Neural crest cell (in vitro differentiated cells): ENCODE results near the gene KCNH8. TPM values are rescaled to one million over a fixed set of nuclear protein-coding genes. Genes with fewer than 3 reads are reported as not detected.

Source experiments
- DNase-seq: peaks from one replicate; pipeline ENCODE4 v3.0.0; 2021; ENCODE audit warnings: low read depth, mixed read lengths, low spot score
- H3K27ac Mint-ChIP-seq: one replicate; pipeline ENCODE4 v1.8.0; 2021; ENCODE audit warnings: mild to moderate bottlenecking, mixed read lengths; ENCODE audit not compliant: unreplicated experiment
- H3K27me3 Mint-ChIP-seq: 2 replicates; pipeline ENCODE4 v1.8.0; 2021; ENCODE audit warnings: low read depth, mild to moderate bottlenecking, mixed read lengths
- H3K36me3 Mint-ChIP-seq: 2 replicates; pipeline ENCODE4 v1.8.0; 2021; ENCODE audit warnings: low read depth, mild to moderate bottlenecking, mixed read lengths
- H3K4me1 Mint-ChIP-seq: 2 replicates; pipeline ENCODE4 v1.8.0; 2021; ENCODE audit warnings: mixed read lengths
- H3K4me3 Mint-ChIP-seq: one replicate; pipeline ENCODE4 v1.8.0; 2021; ENCODE audit warnings: mild to moderate bottlenecking, mixed read lengths
- H3K9me3 Mint-ChIP-seq: 2 replicates; pipeline ENCODE4 v1.8.0; 2021; ENCODE audit warnings: mixed read lengths
- CTCF ChIP-seq: fragments of 200-600 bp; sonication (generic); conservative IDR thresholded peaks from 2 replicates; pipeline ENCODE4 v1.5.0; 2021; ENCODE audit warnings: antibody characterized with exemption, mild to moderate bottlenecking
- total RNA-seq: library from RNA; stranded (reverse); gene quantifications from 2 replicates; pipeline ENCODE4 v1.2.1, GENCODE V29; 2021

Gene KCNH8
- total RNA-seq, 1 donor from 2014 or later, result 3.8 TPM

GRCh38 chr3:19154693-19155250 is 6.5 kb downstream of the KCNH8 start:
- peaks cover 4% of the 10 kb centered on the region for H3K27me3 Mint-ChIP-seq
- no peaks in the 10 kb centered on the region for H3K36me3 Mint-ChIP-seq
- no peak for DNase-seq
- H3K27ac Mint-ChIP-seq, result peak overlapping the region; percentile 39
- H3K4me3 Mint-ChIP-seq, result no peak overlapping the region
- TF ChIP-seq CTCF, result no peak
- H3K4me1 Mint-ChIP-seq, result peaks cover 5% of the 10 kb centered on the region
- H3K9me3 Mint-ChIP-seq, result no peaks in the 10 kb centered on the region

GRCh38 chr3:19155375-19155774 is 7.1 kb downstream of the KCNH8 start:
- TF ChIP-seq CTCF, result no peak
- DNase-seq, result no peak
- Mint-ChIP-seq H3K9me3 (no peaks in the 10 kb centered on the region), H3K4me3 (no peak overlapping the region), H3K27ac (no peak overlapping the region), H3K36me3 (no peaks in the 10 kb centered on the region), H3K4me1 (peaks cover 2% of the 10 kb centered on the region), H3K27me3 (peaks cover 2% of the 10 kb centered on the region)

- Mint-ChIP-seq H3K36me3 (no peaks in the 10 kb centered on the region), H3K4me1 (no peaks in the 10 kb centered on the region), H3K4me3 (no peak overlapping the region), H3K27me3 (no peaks in the 10 kb centered on the region), H3K27ac (no peak overlapping the region), H3K9me3 (no peaks in the 10 kb centered on the region)
- no peak for DNase-seq
- TF ChIP-seq CTCF, result no peak
These were observed 11.8 kb downstream of the KCNH8 start for GRCh38 chr3:19159966-19160635.

- Mint-ChIP-seq H3K4me1 (no peaks in the 10 kb centered on the region), H3K9me3 (no peaks in the 10 kb centered on the region), H3K27me3 (no peaks in the 10 kb centered on the region), H3K4me3 (no peak overlapping the region), H3K36me3 (no peaks in the 10 kb centered on the region), H3K27ac (no peak overlapping the region)
- TF ChIP-seq CTCF, result no peak
- no peak for DNase-seq
These were observed 17.3 kb downstream of the KCNH8 start for GRCh38 chr3:19165654-19166053.

GRCh38 chr3:19171794-19172193 is 23.5 kb downstream of the KCNH8 start:
- Mint-ChIP-seq H3K27me3 (no peaks in the 10 kb centered on the region), H3K4me1 (peaks cover 4% of the 10 kb centered on the region), H3K9me3 (no peaks in the 10 kb centered on the region), H3K27ac (no peak overlapping the region), H3K36me3 (no peaks in the 10 kb centered on the region), H3K4me3 (no peak overlapping the region)
- DNase-seq, result no peak
- TF ChIP-seq CTCF, result no peak
